Measurements from ENCODE around the gene KREMEN1. TPM values are rescaled to one million over a fixed set of nuclear protein-coding genes. Genes with fewer than 3 reads are reported as not detected.

Gene KREMEN1
- total and polyA plus RNA-seq, 10 of the 15 experiments (the other 5 are each of a cell fraction or from before 2014, with no cell fraction given): 0.10 to 2.5 (median 0.20) TPM; not detected in 1

- TF ChIP-seq RUNX3 (IDR thresholded peaks at IDR 0.05; ENCODE audit: low read length) (no peak; the same call in 1 of the 2 replicates), ZBTB11 (CRISPR knock-in tag; IDR thresholded peaks at IDR 0.05) (no peak), SMARCA5 (IDR thresholded peaks at IDR 0.05) (peak; percentile 73), HDGF (IDR thresholded peaks at IDR 0.05) (no peak), YY1 (IDR thresholded peaks at IDR 0.05; ENCODE audit: low read depth, low read length) (no peak), ZNF384 (IDR thresholded peaks at IDR 0.05; ENCODE audit: borderline replicate concordance, low read depth, low read length) (no peak), SREBF2 (IDR thresholded peaks at IDR 0.05; ENCODE audit: low read length) (no peak), CREB1 (IDR thresholded peaks at IDR 0.05; ENCODE audit: low read depth) (no peak), CBX5 (IDR thresholded peaks at IDR 0.05; ENCODE audit: low read depth) (no peak), BCL11A (IDR thresholded peaks at IDR 0.05; ENCODE audit: low read depth, low read length) (no peak), HDAC2 (IDR thresholded peaks at IDR 0.05) (no peak), CEBPB (IDR thresholded peaks at IDR 0.05; ENCODE audit: borderline replicate concordance in 1 of 2, low read depth in 2 of 2, low read length in 2 of 2) (no peak), TCF12 (IDR thresholded peaks at IDR 0.05; ENCODE audit: low read depth, low read length) (no peak), SMAD1 (IDR thresholded peaks at IDR 0.05; ENCODE audit: low read depth, partially characterized antibody) (no peak), CREM (IDR thresholded peaks at IDR 0.05; ENCODE audit: low read depth) (no peak), RELA (IDR thresholded peaks at IDR 0.05; ENCODE audit: borderline replicate concordance, partially characterized antibody) (no peak), ZNF207 (IDR thresholded peaks at IDR 0.05; ENCODE audit: borderline replicate concordance) (no peak), CHD2 (IDR thresholded peaks at IDR 0.05; ENCODE audit: borderline replicate concordance, low read depth, low read length) (no peak), MLLT1 (IDR thresholded peaks at IDR 0.05) (no peak), GATAD2B (conservative IDR thresholded peaks at IDR 0.05; ENCODE audit: low read depth) (peak; percentile 48)
- TF ChIP-seq, protein P1, sequence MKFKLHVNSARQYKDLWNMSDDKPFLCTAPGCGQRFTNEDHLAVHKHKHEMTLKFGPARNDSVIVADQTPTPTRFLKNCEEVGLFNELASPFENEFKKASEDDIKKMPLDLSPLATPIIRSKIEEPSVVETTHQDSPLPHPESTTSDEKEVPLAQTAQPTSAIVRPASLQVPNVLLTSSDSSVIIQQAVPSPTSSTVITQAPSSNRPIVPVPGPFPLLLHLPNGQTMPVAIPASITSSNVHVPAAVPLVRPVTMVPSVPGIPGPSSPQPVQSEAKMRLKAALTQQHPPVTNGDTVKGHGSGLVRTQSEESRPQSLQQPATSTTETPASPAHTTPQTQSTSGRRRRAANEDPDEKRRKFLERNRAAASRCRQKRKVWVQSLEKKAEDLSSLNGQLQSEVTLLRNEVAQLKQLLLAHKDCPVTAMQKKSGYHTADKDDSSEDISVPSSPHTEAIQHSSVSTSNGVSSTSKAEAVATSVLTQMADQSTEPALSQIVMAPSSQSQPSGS (IDR thresholded peaks at IDR 0.05; ENCODE audit: low read length): no peak
- TF ChIP-seq, protein P2, sequence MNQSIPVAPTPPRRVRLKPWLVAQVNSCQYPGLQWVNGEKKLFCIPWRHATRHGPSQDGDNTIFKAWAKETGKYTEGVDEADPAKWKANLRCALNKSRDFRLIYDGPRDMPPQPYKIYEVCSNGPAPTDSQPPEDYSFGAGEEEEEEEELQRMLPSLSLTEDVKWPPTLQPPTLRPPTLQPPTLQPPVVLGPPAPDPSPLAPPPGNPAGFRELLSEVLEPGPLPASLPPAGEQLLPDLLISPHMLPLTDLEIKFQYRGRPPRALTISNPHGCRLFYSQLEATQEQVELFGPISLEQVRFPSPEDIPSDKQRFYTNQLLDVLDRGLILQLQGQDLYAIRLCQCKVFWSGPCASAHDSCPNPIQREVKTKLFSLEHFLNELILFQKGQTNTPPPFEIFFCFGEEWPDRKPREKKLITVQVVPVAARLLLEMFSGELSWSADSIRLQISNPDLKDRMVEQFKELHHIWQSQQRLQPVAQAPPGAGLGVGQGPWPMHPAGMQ (IDR thresholded peaks at IDR 0.05; ENCODE audit: borderline replicate concordance): no peak
- TF ChIP-seq, protein P3, sequence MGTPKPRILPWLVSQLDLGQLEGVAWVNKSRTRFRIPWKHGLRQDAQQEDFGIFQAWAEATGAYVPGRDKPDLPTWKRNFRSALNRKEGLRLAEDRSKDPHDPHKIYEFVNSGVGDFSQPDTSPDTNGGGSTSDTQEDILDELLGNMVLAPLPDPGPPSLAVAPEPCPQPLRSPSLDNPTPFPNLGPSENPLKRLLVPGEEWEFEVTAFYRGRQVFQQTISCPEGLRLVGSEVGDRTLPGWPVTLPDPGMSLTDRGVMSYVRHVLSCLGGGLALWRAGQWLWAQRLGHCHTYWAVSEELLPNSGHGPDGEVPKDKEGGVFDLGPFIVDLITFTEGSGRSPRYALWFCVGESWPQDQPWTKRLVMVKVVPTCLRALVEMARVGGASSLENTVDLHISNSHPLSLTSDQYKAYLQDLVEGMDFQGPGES (IDR thresholded peaks at IDR 0.05): no peak
These were observed 132.9 kb downstream of the KREMEN1 start, which contains the start of gene EMID1 (continued) for GRCh38 chr22:29205594-29206371.
